Epithelial cell of proximal tubule (primary cell): ENCODE results near the gene SLC26A6. TPM values are rescaled to one million over a fixed set of nuclear protein-coding genes. Genes with fewer than 3 reads are reported as not detected.

Experiments used
- DNase-seq: peaks from one replicate; pipeline ENCODE4 v3.0.0-alpha.2; 2011; ENCODE audit warnings: low read depth
- H3K4me3 ChIP-seq: 2 replicates; pipeline ENCODE4 v1.5.1; 2011; ENCODE audit warnings: low read depth, mild to moderate bottlenecking, low read length
- CTCF ChIP-seq: conservative IDR thresholded peaks from 2 replicates; pipeline ENCODE4 v1.5.1; 2012; ENCODE audit warnings: low read depth, mild to moderate bottlenecking, low read length
- total RNA-seq: library from RNA; depleted of rRNA; stranded (reverse); fragments of >200 nt; gene quantifications from 2 replicates; pipeline ENCODE4 v1.2.3, GENCODE V29; 2015

Gene SLC26A6
- total RNA-seq, 1 donor from 2014 or later: 33.4 TPM

DNA sequence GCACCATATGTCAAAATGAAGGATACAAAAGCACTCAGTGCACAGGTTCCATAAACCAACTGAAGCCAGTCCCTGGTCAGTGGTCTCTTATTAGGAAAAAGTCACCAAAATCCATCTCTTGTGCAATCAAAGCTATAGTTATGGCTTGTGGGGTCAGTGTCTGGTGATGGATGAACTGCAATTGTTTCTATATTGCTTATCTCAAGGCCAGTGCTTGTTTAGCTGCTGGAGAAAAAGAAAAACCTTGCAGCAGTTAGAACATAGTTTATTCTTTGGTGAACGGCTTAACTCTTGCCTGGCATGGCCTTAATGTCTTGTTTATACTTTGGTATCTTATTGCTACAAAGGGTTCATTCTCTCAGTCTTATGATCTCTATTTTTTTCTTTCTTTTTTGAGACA is 23.0 kb downstream of the SLC26A6 start:
- no peak overlapping the region for H3K4me3 ChIP-seq
- no peak for TF ChIP-seq CTCF
- DNase-seq: no peak

GRCh38 chr3:48609088-48610005 is 25.9 kb downstream of the SLC26A6 start, which contains the start of gene UQCRC1:
Gene UQCRC1 (minus strand): TSS chr3:48609646. CDS start chr3:48609620, 26 bp downstream.
- peak within 1 kb of the TSS; percentile 95 for H3K4me3 ChIP-seq
- peak; percentile 46 for TF ChIP-seq CTCF
- no peak for DNase-seq

- no peak overlapping the region for H3K4me3 ChIP-seq
- no peak for TF ChIP-seq CTCF
- no peak for DNase-seq
Measured at GRCh38 chr3:48607519-48607918, 27.7 kb downstream of the SLC26A6 start.

- H3K4me3 ChIP-seq: no peak overlapping the region
- DNase-seq: no peak
- no peak for TF ChIP-seq CTCF
Measured at GRCh38 chr3:48601622-48601994, 33.7 kb downstream of the SLC26A6 start.

DNA sequence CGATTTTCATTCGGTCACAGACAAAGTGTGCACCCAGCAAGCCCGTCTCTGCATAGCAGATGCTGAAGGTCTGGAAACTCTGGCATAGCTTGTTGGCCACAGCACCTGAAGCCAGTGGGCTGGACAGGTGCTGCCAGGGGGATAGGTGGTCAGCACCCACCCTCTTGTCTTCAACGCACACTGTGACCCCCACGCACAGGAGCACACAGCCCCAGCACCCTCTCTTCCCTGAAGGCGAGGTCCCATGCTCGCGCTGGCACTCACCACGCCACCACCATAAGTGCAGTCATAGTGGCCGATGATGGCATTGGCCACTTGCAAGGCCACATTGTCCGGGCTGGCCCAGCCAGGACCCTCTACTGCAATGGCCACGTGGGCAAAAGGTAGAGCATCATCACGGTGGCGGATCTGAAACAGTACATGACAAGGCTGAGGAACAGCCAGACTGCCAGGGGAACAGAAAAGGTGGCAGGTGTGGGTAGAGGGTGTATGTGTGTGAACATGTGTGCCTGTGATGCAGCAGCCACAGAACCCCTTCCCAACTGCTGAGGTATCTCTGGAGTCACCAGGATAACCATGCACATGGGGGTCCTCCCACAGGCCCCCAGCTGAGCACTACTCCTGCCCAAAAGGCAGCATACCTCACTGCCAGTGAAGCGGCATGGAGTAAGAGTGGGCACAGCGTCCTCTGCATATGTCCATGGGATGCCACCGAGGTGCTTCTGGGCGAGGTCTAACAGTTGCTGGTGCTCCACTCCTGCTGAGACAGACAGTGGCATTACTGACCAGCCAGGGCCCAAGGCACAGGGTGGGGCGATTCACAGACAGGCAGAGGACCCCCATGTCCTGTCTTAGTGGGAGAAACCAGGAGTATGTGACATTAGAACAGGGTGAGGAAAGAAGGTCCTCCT is 34.3 kb downstream of the SLC26A6 start:
- no peak for DNase-seq
- TF ChIP-seq CTCF: no peak
- no peak overlapping the region for H3K4me3 ChIP-seq

GRCh38 chr3:48599509-48600285 is 35.6 kb downstream of the SLC26A6 start:
- no peak for DNase-seq
- TF ChIP-seq CTCF: no peak
- H3K4me3 ChIP-seq: no peak overlapping the region
